A549 (cell line): ENCODE data around the gene PPP2R5C.

ENCODE experiments used
- BHLHE40 ChIP-seq: IDR thresholded peaks from 2 replicates; pipeline ENCODE4 v1.6.1; 2012; ENCODE audit warnings: low read depth, low read length, inconsistent platforms
- EP300 ChIP-seq, 2 experiments: fragments of >200 bp; sonication (Bioruptor Twin); formaldehyde crosslinking; IDR thresholded peaks; 2 replicates in 1 of 2; 3 replicates in 1 of 2; pipeline ENCODE4 v1.6.1; 2016 to 2017
- POLR2A ChIP-seq: IDR thresholded peaks from 2 replicates; pipeline ENCODE4 v1.6.1; 2012; ENCODE audit warnings: mild to moderate bottlenecking, low read length
- RAD21 ChIP-seq, 2 experiments: fragments of >200 bp in 1 of 2; sonication (Bioruptor Twin) in 1 of 2; formaldehyde crosslinking in 1 of 2; IDR thresholded peaks in 1 of 2; conservative IDR thresholded peaks in 1 of 2; 2 replicates in 1 of 2; 3 replicates in 1 of 2; pipeline ENCODE4 v1.6.1; 2012 to 2018; ENCODE audit warnings: inconsistent platforms in 1 of 2
- SMC3 ChIP-seq: fragments of >200 bp; sonication (Bioruptor Twin); formaldehyde crosslinking; IDR thresholded peaks from 3 replicates; pipeline ENCODE4 v1.6.1; 2018; ENCODE audit warnings: inconsistent platforms
- TP53 ChIP-seq: fragments of 250-450 bp; sonication (Bioruptor Pico); IDR thresholded peaks from 2 replicates; pipeline ENCODE4 v1.5.0; 2021; ENCODE audit warnings: mild to moderate bottlenecking, moderate library complexity
- TF ChIP-seq, protein P1 (sequence below): fragments of >200 bp; sonication (Bioruptor Twin); formaldehyde crosslinking; IDR thresholded peaks from 3 replicates; pipeline ENCODE4 v1.5.1; 2016
- TF ChIP-seq, protein P2 (sequence below): fragments of 200-600 bp; sonication (generic); IDR thresholded peaks from 2 replicates; pipeline ENCODE4 v1.6.1; 2016; ENCODE audit warnings: antibody characterized with exemption, mild to moderate bottlenecking, moderate library complexity
- TF ChIP-seq, protein P3 (sequence below): fragments of 450-650 bp; IDR thresholded peaks from 2 replicates; pipeline ENCODE4 v1.6.1; 2014; ENCODE audit warnings: antibody characterized with exemption
- TF ChIP-seq, protein P4 (sequence below): fragments of 250-450 bp; sonication (Bioruptor Pico); IDR thresholded peaks from 2 replicates; pipeline ENCODE4 v1.5.0; 2021; ENCODE audit warnings: mild to moderate bottlenecking, moderate library complexity, borderline replicate concordance
- TF ChIP-seq, protein P5 (sequence below): IDR thresholded peaks from 2 replicates; pipeline ENCODE4 v1.6.1; 2012
- TF ChIP-seq, protein P6 (sequence below): fragments of 150-350 bp; IDR thresholded peaks from 2 replicates; pipeline ENCODE4 v1.6.1; 2014; ENCODE audit warnings: low read depth, mild to moderate bottlenecking, low read length

DNA sequence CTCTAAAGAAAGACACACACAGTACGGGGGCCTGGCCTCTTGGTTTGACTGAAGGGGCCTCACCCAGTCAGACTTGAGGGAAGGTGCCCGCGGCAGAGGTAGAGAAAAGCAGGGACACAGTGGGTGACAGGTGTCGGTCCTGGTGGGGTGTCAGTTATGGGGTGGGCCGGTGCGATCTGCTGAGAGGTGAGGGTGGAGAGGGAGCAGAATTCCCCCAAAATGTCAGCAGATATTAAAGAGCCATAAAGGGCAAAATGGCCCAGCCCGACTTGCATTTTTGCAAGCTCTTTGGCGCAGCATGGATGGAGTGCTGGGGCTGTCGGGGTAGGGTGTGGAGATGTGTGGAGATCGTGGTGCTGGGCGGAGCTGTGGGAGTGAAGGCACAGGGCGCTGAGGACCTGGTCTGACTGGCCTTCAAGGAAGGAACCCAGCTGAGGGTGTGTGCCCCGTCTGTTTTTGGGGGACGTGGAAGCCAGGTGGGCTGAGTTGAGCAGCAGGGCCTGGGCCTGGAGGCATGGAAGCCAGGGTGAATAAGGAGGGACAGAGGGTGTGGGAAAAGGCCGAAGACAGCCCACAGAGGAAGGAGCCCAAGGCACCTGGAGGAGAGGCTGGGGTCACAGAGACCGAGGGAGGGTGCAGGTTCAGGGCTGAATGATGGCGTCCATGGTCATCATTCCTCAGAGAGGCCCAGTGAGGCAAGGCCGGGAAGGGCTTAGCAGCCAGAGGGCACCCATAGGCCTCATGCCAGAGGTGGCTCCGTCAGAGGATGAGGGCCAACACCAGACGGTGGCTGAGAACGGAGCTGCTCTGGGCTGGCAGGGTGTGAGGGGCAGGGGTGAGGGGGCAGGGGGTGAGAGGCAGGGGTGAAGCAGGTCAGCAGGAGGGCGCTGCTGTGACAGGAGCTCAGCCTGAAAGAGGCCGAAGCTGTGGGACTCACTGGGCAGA, 154.6 kb downstream of the PPP2R5C start:
- TF ChIP-seq POLR2A (no peak), TP53 (CRISPR knock-in tag) (no peak), BHLHE40 (no peak), EP300 (IDR thresholded peaks at IDR 0.05) (no peak), SMC3 (no peak), RAD21 (conservative IDR thresholded peaks at IDR 0.05 in 1 of 2, IDR thresholded peaks at IDR 0.05 in 1 of 2) (no peak)
- TF ChIP-seq, protein P1, sequence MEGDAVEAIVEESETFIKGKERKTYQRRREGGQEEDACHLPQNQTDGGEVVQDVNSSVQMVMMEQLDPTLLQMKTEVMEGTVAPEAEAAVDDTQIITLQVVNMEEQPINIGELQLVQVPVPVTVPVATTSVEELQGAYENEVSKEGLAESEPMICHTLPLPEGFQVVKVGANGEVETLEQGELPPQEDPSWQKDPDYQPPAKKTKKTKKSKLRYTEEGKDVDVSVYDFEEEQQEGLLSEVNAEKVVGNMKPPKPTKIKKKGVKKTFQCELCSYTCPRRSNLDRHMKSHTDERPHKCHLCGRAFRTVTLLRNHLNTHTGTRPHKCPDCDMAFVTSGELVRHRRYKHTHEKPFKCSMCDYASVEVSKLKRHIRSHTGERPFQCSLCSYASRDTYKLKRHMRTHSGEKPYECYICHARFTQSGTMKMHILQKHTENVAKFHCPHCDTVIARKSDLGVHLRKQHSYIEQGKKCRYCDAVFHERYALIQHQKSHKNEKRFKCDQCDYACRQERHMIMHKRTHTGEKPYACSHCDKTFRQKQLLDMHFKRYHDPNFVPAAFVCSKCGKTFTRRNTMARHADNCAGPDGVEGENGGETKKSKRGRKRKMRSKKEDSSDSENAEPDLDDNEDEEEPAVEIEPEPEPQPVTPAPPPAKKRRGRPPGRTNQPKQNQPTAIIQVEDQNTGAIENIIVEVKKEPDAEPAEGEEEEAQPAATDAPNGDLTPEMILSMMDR: no peak
- TF ChIP-seq, protein P2, sequence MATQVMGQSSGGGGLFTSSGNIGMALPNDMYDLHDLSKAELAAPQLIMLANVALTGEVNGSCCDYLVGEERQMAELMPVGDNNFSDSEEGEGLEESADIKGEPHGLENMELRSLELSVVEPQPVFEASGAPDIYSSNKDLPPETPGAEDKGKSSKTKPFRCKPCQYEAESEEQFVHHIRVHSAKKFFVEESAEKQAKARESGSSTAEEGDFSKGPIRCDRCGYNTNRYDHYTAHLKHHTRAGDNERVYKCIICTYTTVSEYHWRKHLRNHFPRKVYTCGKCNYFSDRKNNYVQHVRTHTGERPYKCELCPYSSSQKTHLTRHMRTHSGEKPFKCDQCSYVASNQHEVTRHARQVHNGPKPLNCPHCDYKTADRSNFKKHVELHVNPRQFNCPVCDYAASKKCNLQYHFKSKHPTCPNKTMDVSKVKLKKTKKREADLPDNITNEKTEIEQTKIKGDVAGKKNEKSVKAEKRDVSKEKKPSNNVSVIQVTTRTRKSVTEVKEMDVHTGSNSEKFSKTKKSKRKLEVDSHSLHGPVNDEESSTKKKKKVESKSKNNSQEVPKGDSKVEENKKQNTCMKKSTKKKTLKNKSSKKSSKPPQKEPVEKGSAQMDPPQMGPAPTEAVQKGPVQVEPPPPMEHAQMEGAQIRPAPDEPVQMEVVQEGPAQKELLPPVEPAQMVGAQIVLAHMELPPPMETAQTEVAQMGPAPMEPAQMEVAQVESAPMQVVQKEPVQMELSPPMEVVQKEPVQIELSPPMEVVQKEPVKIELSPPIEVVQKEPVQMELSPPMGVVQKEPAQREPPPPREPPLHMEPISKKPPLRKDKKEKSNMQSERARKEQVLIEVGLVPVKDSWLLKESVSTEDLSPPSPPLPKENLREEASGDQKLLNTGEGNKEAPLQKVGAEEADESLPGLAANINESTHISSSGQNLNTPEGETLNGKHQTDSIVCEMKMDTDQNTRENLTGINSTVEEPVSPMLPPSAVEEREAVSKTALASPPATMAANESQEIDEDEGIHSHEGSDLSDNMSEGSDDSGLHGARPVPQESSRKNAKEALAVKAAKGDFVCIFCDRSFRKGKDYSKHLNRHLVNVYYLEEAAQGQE: no peak
- TF ChIP-seq, protein P3, sequence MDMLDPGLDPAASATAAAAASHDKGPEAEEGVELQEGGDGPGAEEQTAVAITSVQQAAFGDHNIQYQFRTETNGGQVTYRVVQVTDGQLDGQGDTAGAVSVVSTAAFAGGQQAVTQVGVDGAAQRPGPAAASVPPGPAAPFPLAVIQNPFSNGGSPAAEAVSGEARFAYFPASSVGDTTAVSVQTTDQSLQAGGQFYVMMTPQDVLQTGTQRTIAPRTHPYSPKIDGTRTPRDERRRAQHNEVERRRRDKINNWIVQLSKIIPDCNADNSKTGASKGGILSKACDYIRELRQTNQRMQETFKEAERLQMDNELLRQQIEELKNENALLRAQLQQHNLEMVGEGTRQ: no peak
- TF ChIP-seq, protein P4, sequence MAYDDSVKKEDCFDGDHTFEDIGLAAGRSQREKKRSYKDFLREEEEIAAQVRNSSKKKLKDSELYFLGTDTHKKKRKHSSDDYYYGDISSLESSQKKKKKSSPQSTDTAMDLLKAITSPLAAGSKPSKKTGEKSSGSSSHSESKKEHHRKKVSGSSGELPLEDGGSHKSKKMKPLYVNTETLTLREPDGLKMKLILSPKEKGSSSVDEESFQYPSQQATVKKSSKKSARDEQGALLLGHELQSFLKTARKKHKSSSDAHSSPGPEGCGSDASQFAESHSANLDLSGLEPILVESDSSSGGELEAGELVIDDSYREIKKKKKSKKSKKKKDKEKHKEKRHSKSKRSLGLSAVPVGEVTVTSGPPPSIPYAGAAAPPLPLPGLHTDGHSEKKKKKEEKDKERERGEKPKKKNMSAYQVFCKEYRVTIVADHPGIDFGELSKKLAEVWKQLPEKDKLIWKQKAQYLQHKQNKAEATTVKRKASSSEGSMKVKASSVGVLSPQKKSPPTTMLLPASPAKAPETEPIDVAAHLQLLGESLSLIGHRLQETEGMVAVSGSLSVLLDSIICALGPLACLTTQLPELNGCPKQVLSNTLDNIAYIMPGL (CRISPR knock-in tag): no peak
- TF ChIP-seq, protein P5, sequence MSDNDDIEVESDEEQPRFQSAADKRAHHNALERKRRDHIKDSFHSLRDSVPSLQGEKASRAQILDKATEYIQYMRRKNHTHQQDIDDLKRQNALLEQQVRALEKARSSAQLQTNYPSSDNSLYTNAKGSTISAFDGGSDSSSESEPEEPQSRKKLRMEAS: no peak
- TF ChIP-seq, protein P6, sequence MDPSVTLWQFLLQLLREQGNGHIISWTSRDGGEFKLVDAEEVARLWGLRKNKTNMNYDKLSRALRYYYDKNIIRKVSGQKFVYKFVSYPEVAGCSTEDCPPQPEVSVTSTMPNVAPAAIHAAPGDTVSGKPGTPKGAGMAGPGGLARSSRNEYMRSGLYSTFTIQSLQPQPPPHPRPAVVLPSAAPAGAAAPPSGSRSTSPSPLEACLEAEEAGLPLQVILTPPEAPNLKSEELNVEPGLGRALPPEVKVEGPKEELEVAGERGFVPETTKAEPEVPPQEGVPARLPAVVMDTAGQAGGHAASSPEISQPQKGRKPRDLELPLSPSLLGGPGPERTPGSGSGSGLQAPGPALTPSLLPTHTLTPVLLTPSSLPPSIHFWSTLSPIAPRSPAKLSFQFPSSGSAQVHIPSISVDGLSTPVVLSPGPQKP: no peak
